Suprapubic skin (tissue), 4 donors: Measurements from ENCODE around the gene SLC8A1.

ENCODE experiments used
- CTCF ChIP-seq, 2 donors: fragments of 200-600 bp in 1 of 2; fragments of 450-650 bp in 1 of 2; sonication (generic) in 1 of 2; IDR thresholded peaks; one replicate each; pipeline ENCODE4 v1.5.1; 2016 to 2019; ENCODE audit warnings: antibody characterized with exemption in 2 of 2, mild to moderate bottlenecking in 1 of 2, moderate library complexity in 1 of 2
- POLR2A ChIP-seq, 2 donors: fragments of 450-650 bp; IDR thresholded peaks; one replicate each; pipeline ENCODE4 v1.6.1; 2017; ENCODE audit warnings: antibody characterized with exemption in 2 of 2, mild to moderate bottlenecking in 2 of 2, moderate library complexity in 2 of 2
- POLR2AphosphoS5 ChIP-seq, 3 donors: sonication (generic); formaldehyde crosslinking; IDR thresholded peaks; one replicate each; pipeline ENCODE4 v1.6.1; 2017; ENCODE audit warnings: antibody characterized with exemption in 3 of 3

DNA sequence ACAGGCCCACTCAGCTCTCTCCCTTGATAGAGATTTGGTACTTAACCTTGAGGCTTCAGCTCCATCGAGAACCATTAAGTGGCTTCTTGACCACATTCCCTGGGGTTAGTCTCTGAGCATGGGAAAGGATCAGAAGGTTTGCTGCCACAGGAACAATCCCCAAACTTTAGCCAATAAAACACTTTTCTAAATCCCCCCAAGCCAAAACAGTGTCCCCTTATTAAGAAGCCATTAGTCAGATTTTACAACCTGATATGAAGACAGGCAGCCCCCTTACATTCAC is 37.7 kb upstream of the SLC8A1 start:
- TF ChIP-seq POLR2A (IDR thresholded peaks at IDR 0.05) (no peak), CTCF (IDR thresholded peaks at IDR 0.05) (no peak), POLR2AphosphoS5 (IDR thresholded peaks at IDR 0.05) (no peak)
